Measurements from ENCODE around the gene SMKR1.

DNA sequence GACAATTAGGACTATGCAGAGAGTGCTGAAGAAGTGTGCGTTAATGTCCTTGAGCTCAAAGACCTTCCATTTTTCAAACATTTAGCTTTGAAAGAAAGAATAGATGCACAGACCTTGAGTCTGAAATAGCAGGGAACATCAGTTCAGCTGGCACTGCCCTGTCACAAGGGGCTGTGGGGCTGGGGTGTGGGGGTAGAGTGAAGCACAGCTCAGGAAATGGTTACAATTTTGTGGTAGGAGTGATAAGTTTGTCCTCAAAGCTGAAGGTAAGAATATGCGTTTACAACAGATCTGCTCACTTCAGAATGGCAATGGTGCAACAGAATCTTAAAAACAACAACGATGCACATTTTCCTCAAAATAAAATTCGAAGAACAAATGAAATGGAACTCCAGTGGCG, 33.6 kb downstream of the SMKR1 start:
- TF ChIP-seq, protein P1, sequence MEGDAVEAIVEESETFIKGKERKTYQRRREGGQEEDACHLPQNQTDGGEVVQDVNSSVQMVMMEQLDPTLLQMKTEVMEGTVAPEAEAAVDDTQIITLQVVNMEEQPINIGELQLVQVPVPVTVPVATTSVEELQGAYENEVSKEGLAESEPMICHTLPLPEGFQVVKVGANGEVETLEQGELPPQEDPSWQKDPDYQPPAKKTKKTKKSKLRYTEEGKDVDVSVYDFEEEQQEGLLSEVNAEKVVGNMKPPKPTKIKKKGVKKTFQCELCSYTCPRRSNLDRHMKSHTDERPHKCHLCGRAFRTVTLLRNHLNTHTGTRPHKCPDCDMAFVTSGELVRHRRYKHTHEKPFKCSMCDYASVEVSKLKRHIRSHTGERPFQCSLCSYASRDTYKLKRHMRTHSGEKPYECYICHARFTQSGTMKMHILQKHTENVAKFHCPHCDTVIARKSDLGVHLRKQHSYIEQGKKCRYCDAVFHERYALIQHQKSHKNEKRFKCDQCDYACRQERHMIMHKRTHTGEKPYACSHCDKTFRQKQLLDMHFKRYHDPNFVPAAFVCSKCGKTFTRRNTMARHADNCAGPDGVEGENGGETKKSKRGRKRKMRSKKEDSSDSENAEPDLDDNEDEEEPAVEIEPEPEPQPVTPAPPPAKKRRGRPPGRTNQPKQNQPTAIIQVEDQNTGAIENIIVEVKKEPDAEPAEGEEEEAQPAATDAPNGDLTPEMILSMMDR (IDR thresholded peaks at IDR 0.05 in 8 of 11, conservative IDR thresholded peaks at IDR 0.05 in 3 of 11), result no peak
- TF ChIP-seq POLR2A (IDR thresholded peaks at IDR 0.05) (no peak), POLR2AphosphoS5 (IDR thresholded peaks at IDR 0.05) (no peak)

Measured in spleen (tissue), 7 donors.